G401.6 (cell line): Measurements from ENCODE around the gene PPARD.

Source experiments
- FAIRE-seq: peaks from 2 replicates; lab custom pipeline; 2012; peaks lifted over from hg19 to GRCh38; lab: Jason Lieb, UNC

The PPARD gene

DNA sequence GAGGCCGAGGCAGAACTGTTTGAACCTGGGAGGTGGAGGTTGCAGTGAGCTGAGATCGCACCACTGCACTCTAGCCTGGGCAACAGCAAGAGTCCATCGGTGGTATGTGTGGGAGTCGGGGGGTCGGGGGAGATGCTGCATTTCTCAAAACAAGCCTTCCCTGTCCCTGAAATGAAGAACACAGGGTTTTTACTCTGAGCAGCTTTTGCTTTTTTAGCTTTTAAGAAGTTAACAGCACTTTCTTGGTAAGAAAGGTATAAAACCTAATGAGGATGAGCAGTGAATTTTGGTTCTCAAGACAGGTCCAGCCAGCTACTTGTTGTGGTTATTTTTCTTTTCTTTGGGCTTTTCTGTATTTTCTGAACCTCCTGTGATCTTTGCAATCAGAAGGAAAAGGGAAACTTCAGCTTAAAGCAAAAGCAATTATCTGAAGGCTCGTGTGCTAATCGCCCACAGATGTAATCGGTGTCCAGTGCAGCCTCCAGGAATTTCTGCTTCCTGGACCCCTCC lies 129.5 kb downstream of the PPARD start:
- FAIRE-seq, result peak; percentile 8

DNA sequence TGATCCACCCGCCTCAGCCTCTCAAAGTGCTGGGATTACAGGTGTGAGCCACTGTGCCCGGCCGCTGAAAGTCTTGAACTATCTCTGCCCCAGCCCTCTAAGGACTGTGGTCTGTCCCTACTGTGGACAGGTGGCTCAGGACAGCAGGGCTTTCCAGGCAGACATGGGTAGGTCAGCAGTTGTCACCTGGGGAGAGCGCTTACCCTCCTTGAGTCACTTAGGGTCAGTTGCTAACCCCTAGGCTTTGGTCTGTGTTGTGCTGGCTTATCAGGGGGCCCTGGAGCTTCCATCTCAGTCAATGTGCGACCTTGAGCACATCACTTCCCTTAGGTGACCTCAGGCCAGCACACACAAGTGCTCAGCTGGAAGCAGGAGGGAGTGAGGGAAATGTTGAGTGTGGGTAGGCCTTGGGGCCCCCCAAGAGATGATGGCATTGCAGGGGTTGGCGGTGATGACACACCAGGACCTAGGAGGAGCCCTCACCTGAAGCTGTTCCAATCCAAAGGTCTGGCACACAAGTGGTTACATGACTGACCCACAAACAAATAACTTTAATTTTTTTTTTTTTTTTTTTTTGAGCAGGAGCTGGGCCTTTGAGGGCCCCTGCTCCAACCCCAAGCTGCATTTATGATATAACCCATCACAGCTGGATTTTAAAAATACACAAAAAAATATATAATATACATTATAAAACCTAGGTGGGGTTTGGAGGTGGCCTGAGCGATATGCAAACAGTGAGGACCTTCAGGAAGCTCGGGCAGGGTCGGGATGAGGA lies 130.9 kb downstream of the PPARD start:
- FAIRE-seq, result no peak

DNA sequence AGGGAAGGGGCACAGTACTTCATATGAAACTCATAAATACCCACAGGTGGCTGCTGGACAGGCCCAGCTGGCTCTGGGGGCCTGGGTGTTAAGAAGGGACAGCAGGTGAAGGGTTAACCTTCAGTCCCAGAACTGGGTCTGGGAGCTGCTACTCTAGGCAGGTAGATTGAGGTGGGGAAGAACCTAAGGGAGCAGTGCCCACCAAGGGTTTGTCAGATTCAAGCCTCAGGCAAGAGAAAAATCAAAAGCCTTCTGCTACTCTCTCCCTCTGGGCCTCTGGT lies 131.4 kb downstream of the PPARD start:
- no peak for FAIRE-seq

DNA sequence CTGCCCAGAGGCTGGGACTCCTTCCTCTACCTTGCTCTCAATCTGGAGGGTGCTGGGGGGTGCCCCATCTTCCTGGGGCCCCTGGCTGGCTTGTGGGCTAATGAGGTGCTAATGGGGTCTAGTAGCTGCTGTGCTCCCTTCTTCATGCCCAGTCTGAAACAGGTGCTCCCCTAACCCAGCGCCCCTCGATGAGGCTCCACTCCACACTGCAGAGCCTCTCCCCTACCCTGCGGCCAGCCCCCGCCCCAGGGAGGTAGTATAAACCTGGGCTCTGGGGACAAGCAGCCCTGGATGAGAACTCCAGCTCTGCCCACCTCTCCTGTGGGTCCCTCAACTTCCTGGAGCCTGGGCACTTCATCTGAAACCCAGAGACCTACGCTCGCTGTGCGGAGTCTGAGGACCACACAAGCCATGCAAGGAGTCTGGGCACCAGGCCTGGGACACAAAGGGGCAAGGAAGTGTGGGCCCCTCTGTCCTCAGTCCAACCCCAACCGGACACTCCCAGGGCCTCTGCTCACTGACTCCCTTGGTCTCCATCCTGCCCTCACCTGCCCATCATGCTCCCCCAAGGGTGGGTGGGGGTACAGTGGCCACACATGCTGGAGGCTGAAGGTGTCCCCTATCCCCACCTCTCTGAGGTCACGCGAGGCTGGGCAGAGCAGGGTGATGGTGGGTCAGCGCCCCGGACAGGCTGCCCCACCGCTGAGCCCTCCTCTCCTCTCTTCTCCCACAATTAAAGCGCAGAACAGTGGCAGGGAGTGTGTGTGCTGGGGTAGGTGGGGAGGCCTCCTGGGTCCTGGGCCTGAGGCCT lies 132.0 kb downstream of the PPARD start:
- FAIRE-seq, result no peak

DNA sequence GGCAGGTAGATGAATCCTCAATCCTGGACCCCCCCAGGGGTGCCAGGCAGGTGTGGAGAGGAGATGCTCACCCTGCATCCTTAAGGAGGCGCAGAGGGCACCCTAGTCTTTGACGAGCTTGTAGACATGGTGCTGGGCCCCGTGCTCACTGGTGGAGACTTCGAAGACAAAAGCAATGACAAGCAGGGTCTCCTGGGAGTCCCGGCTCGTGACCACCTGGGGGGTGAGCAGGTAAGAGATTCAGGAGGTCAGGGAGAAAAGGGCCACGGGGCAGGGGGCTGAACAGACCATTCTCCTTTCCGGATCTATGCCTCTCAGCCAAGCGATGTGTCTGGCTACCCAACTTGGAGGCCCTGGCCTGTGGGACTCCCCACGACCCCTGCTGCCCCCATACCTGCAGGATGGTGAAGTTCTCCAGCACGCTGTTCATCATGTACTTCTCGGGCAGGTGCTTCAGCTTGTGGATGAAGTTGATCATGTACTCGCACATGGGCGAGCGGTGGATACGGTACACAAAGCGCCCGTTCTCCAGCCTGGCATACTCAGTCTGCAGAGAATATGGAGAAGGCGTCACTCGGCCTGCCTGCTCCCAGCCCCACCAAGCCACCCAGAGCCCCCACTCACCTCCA lies 132.7 kb downstream of the PPARD start:
- no peak for FAIRE-seq

DNA sequence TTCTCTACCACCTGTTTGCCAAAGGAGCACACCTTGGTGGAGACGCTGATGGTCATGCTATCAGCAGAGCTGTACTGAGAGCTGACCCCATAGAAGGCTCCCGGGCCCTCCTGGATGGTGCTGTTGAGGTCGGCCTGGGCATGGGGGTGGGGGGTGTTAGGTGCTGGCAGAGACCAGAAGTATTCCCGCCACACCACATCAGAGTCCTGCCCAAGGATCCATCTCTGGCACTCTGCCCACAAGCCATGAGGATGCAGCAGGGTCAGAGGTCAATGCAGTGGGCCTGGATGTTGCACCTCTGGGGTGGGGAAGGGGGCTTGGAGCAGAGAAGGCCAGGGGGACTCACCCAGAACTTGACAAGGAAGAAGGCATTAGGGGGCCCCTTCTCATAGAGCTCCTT lies 133.2 kb downstream of the PPARD start:
- no peak for FAIRE-seq

DNA sequence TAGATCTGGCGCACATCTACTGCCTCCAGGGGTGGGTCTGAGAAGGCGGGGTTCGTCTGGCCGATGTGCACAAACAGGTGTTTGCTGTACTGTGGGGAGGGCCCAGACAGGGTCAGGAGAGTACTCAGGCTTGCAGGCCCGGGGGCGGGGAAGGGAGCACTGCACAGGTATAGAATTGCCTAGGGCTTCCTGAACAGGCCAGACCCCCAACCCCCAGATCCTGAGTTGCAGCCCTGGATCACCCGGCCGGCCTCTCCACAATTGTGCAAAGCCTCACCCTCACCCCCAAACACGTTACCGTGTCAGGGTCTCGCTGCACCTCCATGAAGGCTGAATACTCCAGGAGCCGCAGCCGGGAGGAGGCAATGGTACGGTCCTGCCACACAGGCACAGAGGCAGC lies 133.6 kb downstream of the PPARD start:
- FAIRE-seq, result no peak

DNA sequence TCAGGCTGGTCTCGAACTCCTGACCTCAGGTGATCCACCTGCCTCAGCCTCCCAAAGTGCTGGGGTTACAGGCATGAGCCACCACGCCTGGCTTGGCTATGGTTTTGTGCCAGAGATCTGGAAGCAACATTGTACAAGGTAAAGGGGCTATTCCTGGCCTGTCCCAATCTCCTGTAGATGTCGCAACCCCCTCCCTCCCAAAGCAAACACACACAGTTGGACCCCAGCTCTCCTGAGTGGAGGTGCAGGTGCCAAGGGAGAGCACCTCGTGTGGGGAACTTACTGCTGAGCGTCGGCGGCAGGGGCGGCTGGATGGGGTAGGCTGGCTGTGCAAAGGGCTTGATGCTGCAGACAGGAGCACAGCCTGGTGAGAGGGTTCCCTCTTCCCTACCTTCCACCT lies 134.7 kb downstream of the PPARD start:
- no peak for FAIRE-seq
